AML-193 (cell line): ENCODE data around the gene CORIN.

Experiments used
- DNase-seq, 2 experiments: peaks; one replicate each; lab custom pipeline; 2025; lab: John Stamatoyannopoulos, UW

CORIN gene

GRCh38 chr4:47837908-47838294 is at the start of gene CORIN:
TSS of gene CORIN (minus strand) at chr4:47838067. CDS start at chr4:47837949, 118 bp downstream.
- DNase-seq = no peak

- DNase-seq = no peak
Observed at GRCh38 chr4:47882228-47882627, 44.4 kb upstream of the CORIN start.

- DNase-seq = no peak
Observed at GRCh38 chr4:47879458-47879857, 41.6 kb upstream of the CORIN start.

GRCh38 chr4:47876784-47877546 is 39.1 kb upstream of the CORIN start:
- no peak for DNase-seq

GRCh38 chr4:47876310-47876709 is 38.4 kb upstream of the CORIN start:
- no peak for DNase-seq

- DNase-seq = no peak
Observed at GRCh38 chr4:47873877-47874541, 36.1 kb upstream of the CORIN start.

- DNase-seq = no peak
Observed at GRCh38 chr4:47863486-47863885, 25.6 kb upstream of the CORIN start.

GRCh38 chr4:47862297-47862696 is 24.4 kb upstream of the CORIN start:
- no peak for DNase-seq

- no peak for DNase-seq
Observed at GRCh38 chr4:47860305-47860704, 22.4 kb upstream of the CORIN start.

- DNase-seq = no peak
Observed at GRCh38 chr4:47858006-47858405, 20.1 kb upstream of the CORIN start.

GRCh38 chr4:47856713-47857112 is 18.8 kb upstream of the CORIN start:
- no peak for DNase-seq

- DNase-seq = no peak
Observed at GRCh38 chr4:47855350-47855749, 17.5 kb upstream of the CORIN start.

- no peak for DNase-seq
Observed at GRCh38 chr4:47852136-47852535, 14.3 kb upstream of the CORIN start.

GRCh38 chr4:47849466-47849865 is 11.6 kb upstream of the CORIN start:
- DNase-seq = no peak

- DNase-seq = no peak
Observed at GRCh38 chr4:47848041-47848440, 10.2 kb upstream of the CORIN start.

- DNase-seq = no peak
Observed at GRCh38 chr4:47842985-47843384, 5.1 kb upstream of the CORIN start.

GRCh38 chr4:47840291-47840690 is 2.4 kb upstream of the CORIN start:
- DNase-seq = no peak

GRCh38 chr4:47839259-47839658 is 1.4 kb upstream of the CORIN start:
- peak in 1 of 2 experiments; percentile 7 for DNase-seq

GRCh38 chr4:47838445-47838844 is 578 bp upstream of the CORIN start:
- DNase-seq = no peak

GRCh38 chr4:47837094-47837907 is 566 bp downstream of the CORIN start:
- DNase-seq = no peak

- DNase-seq = peak; percentile 61 to 63
Observed at GRCh38 chr4:47836641-47837093, 1.2 kb downstream of the CORIN start.

GRCh38 chr4:47835494-47835893 is 2.4 kb downstream of the CORIN start:
- no peak for DNase-seq
